SHP77 (cell line): ENCODE data around the gene PNPO.
A peak's percentile ranks its signal among the peaks of the same experiment; 100 is the strongest.

Experiments used
- DNase-seq, 2 experiments: peaks; one replicate each; lab custom pipeline; 2025; lab: John Stamatoyannopoulos, UW

PNPO gene

DNA sequence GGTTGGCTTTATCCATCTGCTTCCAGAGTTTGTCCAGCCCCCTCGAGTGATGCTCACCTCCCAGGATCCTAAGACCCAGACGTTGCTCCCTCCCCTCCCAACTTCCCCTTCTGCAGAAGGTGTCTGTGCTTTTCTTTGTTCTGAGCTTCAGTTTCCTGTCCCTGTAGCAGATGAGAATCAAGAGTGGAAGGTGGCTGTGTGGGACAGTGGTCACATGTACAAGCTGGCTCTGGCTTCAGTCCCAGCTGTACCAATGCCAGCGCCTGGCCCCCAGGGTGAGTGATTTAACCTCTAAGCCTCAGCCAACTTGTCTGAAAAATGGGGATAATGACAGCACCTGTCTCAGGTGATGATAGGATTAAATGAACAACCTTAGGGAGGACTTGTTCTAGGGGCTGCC is 8.6 kb downstream of the PNPO start:
- no peak for DNase-seq

DNA sequence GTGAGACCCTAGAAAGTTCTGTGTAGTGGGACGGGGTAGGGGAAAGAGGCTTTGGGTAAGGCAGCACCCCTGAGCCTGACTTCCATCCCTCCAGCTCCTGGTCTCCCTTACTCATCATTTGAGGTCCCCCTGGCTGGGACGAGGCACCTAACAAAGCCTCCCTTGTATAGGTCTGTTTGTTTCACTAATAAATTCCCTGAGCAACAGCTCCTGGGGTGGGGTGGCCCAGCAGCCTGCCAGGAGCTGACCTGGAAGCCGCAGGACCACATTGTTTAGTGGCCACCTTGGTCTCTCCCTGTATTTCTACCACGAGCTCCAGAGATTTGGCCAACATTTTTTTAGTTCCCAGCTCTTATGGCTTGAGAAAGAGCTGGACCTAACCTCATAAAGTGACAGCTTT is 9.1 kb downstream of the PNPO start:
- no peak for DNase-seq

DNA sequence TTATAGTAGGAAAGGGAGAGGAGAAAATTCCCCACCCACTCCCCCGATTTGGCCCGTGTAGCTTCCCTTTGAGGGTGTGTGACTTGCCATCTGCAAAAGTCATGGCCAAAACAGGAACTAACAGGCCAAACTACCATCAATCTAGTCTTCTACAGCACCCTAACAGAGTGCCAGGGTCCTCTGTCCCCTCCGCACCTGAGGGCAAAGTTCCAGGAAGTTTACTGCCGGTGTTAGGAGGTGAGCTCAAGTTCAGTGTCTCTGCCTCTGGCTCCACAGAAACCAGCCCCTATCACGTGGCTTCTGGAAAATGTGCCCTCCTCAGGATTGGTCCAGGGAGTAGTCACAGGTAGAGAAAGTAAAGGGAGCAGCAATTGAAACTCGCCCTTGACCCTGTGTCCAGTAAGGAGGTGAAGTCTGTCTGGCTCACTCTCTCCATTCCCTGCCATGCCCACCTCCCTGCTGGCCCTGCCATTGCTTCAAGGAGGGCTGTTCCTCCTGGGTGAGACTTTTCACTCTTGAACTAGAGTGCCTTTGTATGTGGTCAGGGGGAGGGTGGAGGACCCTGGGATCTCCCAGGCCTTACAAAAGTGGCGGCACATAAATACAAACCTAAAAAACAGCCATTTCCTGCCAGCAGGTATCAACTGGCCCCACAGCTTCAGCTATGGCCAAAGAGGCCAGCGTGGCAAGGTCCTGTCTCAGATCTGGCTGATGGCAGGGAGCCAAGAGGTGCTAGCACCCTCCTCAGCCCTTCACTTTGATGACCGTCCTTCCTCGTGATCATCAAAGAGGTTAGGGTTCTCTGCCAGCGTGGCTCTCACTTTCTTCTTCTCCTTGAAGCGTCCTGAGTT is 11.0 kb downstream of the PNPO start:
- DNase-seq = no peak

DNA sequence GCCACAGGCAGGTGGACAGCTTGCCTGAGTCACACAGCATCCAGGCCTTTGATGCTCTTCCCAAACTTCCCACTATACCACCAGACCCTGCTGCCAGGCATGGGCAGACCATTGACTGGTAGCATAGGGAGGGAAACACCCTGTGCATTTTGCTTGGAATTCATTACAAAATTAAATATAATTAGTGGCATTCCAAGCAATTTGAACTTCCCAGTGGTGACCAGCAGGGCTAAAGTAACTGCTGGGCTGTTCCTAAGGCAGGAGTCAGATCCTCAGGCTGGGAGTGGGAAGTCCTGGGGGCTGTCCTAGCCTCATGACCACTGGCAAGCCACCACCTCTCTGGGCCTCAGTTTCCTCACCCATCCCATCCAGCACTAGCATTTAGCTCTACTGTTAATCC is 12.5 kb downstream of the PNPO start:
- no peak for DNase-seq

DNA sequence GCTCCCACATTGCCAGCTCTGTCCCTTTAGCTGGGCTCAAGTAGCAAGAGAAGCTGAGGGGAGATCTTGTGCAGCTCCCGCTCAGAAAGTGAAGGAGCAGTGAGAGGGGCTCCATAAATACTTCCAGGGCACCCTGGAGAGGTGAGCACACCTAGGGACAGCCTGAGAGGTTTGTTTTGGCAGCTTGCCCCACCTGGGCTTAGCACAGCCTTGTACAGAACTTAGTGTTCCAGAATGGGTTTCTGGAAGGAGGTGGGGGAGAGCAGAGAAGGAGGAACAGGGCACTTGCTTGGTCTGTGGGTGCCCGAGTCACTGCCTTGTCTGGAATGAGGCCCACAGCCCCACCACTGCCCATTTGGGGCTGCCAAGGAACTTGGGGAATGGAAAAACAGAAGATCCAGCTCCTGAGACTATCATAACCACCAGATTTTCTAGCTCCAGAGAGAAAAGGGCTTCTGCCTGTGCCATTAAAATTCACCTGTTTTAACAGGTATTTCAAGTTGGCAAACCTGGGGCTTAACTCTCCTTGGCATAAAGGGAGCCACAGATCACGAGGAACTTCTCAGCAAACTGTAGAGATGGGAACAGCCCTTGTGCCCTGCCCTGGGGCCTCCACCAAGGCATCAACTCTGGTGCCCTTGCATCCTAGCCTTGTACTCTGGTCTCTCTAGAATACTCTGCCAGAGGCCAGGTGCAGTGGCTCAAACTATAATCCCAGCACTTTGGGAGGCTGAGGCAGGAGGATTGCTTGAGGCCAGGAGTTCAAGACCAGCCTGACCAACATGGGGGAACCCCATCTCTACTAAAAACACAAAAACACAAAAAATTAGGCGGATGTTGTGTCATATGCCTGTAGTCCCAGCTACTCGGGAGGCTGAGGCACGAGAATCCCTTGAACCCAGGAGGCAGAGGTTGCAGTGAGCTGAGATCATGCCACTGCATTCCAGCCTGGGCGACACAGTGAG is 14.4 kb downstream of the PNPO start:
- DNase-seq = no peak

DNA sequence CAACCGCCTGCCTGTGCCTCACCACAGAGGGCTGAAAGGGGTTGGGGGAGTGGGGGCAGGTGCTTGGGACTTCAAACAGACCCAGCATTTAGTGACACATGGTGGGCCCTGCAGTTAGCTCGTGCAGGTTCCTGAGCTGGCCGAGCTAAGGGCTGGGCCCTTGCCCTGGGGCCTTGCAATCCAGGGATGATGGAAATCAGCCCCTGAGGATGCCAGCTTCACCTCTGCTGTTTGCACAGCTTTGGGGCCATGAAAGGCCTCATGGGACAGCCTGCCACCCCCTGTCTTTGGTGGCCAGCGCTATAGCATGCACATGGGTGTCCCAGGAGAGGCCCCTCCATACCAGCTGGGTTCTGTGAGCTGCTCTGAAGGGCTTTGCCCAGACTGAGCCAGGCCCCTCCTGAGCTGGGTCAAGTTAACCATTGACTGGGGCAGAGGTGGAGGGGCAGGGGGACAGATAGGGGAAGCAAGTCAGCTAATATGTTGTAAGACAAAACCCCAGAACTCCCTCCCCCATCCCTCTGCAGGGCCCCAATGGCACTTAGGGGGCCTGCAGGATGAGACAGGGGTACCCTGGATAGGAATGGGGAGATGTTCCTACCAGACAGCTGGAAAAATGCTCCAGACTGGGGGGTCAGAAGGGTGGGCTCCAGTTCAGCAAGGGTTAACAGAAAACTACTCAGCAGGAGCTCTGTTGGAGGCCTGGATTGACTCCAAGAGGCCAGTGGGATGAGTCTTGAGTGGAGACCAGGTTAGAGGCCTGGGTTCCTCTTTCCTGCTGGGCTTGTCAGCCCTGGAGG is 15.6 kb downstream of the PNPO start:
- no peak for DNase-seq

DNA sequence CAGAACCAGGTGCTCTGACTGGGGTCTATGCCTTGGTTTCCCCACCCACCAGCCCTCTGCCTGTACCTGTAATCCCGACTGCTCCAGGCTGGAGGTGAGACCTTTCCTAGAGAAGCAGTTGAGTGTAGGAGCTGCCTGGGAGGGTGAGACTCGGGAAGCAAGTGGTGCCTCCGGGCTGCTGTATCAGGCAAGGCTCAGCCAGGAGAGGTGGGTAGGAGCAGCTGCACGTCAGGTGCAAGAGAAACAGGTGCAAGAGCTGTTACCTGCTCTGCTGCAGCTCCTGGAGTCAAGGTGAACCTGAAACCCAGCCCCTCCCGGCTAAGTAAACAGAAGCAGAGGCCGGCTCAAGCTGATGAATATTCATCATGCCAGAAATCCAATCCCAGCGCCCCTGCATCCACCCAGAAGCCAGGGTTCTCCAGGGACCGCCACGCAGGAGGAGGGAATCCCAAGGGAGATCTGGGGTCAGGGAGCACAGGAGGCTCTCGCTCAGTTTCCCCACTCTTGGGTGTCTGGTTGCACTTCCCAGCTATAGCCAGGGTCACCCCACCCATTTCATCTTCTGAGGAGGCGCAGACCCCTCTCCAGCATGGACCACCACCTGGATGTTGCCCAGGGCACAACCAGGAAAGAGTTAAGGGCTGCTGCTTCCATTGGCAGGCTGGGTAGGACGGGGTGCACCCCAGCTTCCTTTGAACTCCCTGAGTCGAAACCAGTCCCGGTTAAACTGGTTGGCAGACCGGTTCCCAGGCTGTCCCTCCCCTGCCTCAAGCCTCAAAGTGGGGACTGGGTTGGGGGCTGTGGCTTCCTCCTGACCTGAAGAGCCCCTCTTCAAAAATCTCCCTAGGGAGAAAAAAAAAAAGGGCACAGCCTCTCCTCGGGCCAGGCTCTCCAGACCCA is 16.5 kb downstream of the PNPO start, which contains the start of gene PRR15L:
TSS of gene PRR15L (minus strand) at position 293 of the 900 bp plus-strand sequence. CDS start 4,649 bp downstream, outside the sequence.
- DNase-seq = peak in 1 of 2 experiments; percentile 19

DNA sequence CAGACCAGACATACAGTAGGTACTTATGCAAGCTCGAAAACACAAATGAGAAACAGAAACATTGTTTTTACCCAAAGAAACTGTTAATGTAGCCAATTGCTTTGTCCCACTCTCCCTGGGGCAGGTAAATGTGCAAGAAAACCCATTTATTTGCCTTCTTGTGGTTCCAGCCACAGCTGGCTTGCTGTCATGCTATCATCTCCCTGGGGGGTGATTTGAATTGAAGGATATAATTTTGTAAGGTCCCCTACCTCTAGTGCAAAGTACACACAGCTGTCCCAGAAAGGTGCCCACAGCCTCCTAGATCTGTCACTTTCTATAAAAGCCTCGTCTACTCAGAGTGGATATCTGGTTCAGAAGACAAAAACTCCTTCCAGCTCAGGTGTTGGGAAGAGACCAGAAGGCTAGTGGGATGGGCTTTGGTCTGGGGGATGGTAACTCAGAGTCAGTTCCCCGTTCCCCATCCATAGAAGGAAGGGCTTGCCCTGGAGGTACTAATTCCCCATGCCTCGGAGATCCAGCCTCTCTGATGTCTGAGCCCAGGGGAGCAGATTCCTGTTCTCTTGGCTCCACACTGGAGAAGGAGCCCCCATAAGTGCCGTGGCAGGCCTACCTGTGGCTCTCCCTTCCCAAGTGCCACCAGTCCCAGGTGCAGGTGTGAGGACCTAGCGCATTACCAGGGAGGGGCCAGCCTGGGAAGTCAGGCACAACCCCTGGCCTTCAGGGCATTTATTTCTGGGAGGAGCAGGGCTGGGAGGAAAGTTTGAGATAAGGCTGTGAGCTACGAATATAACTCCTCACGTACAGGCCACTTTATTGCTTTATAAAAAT is 18.7 kb downstream of the PNPO start:
- DNase-seq = no peak

DNA sequence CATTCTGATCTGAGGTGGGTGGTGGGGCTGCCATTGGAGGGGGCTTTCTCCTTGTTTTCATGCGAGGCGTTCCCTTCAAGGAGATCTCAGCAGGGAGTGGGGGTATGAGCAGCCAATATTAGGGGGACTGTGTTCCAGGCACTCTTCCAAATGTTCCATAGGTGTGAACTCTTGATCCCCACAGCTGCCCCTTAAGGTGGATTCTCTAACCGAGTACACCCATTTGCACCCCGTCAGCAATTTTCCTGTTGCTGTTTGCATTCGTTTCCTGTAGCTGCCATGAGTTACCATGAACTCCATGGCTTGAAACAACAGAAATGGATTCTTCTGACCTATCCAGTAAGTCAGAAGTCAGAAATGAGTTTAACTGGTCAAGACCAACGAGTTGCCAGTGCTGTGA is 20.0 kb downstream of the PNPO start:
- no peak for DNase-seq

DNA sequence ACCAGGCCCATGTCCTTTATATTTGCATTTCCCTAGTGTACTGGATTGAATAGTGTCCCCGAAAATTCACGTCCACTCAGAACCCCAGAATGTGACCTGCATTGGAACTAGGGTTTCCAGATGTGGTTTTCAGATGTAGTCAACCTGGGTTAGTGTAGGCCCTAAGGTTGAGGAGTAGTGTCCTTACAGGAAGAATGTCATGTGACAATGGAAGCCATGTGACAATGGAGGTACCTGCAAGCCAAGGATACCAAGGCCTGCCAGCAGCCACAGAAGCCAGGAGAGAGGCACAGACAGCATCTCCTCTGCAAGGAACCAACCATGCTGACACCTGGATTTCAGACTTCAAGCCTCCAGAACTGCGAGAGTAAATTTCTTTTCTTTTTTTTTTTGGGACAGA is 21.5 kb downstream of the PNPO start:
- DNase-seq = no peak

DNA sequence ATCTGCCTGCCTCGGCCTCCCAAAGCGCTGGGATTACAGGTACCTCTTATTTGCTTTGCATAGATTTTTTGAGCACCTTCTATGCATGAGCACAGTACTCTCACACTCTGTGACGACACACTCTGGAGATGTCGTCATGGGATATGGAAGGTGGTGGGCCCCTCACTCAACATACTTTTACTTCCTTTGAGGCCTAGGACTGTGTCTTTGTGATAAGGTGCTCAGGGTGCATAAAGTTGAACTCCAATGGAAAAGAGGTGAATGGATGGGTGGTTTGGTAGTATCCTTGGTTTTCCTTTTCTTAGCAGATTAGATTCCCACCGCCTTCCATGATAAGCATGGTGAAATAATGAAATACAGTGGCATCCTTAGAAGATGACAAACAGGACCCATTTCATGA is 23.5 kb downstream of the PNPO start:
- DNase-seq = no peak

DNA sequence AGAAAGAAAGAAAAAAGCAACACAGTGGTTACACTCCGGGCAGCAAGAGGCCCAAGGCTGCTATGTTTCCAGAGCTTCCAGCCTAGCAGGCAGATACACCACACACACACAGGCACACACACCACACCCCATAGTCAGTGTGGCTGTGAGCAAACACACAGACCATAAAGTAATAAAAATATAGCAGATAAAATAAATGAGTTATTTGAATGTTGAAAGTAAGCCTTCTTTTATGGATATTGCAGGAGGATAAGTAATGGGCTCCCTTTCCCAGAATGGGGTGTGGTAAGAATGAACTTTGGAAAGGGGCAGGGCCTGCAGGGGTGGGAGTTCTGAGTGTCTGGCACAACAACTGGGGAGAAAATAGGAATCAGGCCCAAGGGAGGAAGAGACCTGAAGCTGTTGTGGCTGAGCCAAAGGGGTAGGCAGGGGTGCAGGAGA is 24.7 kb downstream of the PNPO start:
- no peak for DNase-seq

DNA sequence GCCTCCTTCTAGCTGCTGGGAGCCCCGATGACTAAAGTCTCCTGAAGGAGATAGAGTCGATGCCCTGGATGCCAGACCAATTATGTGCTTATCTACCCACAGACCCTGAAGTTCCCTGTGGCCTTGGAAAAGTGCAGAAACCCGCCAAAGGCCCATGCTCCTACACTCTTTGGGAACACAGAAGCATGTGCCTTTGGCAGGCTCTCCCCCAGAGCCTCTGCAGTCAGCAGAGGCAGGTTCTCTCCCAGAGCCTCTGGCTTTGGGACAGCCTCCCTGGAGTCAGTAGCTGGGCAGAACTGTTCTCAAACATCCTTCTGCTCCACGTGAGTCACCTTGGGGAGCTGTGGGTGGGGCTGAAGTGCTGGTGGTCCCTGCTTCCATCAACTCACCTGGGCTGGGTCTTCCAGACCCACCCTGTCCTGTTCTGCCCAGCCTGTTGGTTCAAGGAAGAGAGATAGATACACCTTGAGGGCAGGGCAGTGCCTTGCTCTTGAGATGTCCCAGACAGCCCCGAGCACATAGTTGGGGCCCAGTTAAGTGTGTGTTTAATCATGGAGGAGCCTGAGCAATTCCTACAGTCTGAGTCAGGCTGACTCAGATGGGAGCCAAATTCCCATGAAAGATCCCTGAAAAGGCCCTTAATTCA is 26.4 kb downstream of the PNPO start:
- DNase-seq = no peak

DNA sequence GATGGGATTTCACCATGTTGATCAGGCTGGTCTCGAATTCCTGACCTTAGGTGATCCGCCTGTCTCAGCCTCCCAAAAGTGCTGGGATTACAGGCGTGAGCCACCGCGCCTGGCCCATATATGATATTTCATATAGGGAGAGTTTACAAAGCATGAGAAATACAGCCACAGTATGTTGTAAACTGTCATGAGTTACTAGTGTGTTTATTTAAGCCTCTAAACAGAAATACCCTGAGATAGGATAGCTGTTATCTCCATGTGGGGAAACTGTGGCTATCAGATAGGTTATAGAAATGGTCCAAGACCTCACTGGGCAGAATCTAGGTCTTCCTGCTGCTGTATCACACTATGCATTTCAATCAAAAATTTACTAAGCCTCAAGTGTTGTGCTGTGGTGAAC is 27.5 kb downstream of the PNPO start:
- DNase-seq = no peak

DNA sequence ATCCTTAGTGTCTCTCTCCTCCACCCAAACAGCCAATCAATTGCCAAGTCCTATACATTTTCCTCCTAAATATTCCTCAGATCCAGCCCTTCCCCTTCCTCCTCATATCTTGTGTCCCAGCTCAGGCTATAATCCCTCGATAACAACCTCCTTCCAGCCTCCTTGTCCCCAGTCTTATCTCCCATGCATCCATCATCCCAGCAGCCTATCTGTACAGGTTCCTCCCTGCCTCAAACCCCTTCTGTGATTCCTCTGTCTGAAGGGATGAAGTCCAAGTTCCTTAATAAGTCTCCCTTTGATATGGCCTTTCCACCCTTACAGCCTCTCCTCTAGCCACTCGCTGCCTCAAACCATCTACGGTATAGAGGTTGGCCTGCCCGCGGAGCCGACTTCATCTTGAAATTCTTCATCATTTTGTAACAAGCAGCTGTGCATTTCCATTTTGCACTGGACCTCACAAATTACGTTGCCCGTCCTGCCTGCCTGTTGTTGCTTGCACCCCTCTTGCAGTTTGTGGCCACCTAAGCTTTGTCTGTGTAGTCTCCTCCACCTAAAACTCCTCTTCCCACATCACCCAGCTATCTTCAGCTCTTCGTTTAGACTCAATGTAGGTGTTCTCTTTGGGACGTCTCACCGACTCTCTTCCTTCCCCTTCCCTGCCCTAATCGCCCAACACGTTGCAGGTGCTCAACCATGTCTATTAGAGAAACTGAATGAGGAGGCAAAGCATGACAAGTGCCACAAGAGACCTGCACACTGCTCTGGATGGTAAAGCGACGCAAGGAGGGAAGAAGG is 28.8 kb downstream of the PNPO start:
- no peak for DNase-seq

DNA sequence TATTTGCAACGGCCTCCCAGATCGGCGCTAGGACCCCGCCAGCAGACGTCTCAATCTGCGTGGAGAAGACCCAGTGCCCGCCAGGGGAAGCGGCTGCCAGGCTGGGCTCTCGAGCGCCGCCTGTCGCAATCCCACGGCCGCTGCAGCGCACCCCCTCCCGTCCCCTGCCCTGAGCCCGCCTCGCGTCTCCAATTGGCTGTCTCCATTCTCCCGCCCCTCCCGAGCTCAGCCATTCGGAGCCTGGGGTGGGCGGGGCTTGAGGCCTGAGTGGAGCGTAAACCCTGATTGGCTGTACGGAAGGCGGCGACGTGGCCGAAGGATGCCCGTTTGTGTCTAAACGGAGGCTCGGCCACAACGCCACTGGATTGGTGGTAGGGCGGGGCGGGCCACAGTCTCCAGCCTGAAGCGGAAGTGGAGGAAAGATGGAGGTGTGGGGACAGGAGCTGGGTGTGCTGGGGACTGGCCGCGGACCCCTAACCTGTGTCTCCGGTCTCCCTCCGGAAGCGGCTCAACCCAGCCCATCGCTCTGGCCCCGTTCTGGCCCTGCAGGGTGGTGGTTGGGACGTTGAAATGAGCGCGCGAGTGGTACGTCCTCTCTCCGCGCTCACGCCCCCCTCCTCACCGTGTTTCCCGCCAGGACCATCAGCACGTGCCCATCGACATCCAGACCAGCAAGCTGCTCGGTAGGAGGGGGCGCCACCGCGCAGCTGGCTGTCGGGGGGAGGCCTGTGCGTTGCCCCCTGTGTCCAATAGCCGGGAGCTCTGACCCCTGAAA is 29.5 kb downstream of the PNPO start, which contains the start of gene CDK5RAP3:
TSS of gene CDK5RAP3 (plus strand) at position 389 of the 775 bp plus-strand sequence. CDS start at position 423, 34 bp downstream.
- peak; percentile 99 to 100 for DNase-seq

DNA sequence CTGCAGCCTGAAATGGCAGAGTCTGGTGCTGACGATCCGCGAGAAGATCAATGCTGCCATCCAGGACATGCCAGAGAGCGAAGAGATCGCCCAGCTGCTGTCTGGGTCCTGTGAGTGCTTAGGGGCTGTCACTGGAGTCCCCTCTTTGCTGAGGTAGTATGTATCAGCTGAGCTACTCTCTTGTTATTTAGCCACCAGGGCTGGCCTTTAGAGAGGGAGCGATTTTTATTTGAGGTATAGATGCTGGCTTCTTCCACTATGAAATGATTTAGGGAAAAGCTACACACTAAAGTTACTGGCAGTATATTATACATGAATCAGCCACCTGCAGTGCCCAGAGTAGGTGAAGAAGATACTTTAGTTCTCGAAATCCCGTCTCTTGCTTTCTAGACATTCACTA is 32.2 kb downstream of the PNPO start:
- no peak for DNase-seq
